Right atrium auricular region (tissue), 2 donors: ENCODE measurements around the gene TMEM259. TPM values are rescaled to one million over a fixed set of nuclear protein-coding genes. Genes with fewer than 3 reads are reported as not detected.

Experiments used
- DNase-seq: peaks from one replicate; pipeline ENCODE4 v3.0.0-alpha.2; 2019; ENCODE audit warnings: low spot score
- H3K27ac ChIP-seq, 2 donors: fragments of 200-600 bp; sonication (generic); 1 replicate in 1 of 2; 2 replicates in 1 of 2; pipeline ENCODE4 v1.5.1; 2016 to 2019
- H3K27me3 ChIP-seq, 2 donors: fragments of 200-600 bp; sonication (generic); one replicate each; pipeline versions ENCODE4 v1.5.1 to v1.6.0; 2017 to 2019
- H3K36me3 ChIP-seq: fragments of 200-600 bp; sonication (generic); one replicate; pipeline ENCODE4 v1.5.1; 2016
- H3K4me1 ChIP-seq, 2 donors: fragments of 200-600 bp; sonication (generic); one replicate each; pipeline versions ENCODE4 v1.5.1 to v1.6.0; 2017 to 2019
- H3K4me3 ChIP-seq, 2 donors: fragments of 200-600 bp; sonication (generic); 1 replicate in 1 of 2; 2 replicates in 1 of 2; pipeline ENCODE4 v1.5.1; 2017 to 2019; ENCODE audit warnings: mild to moderate bottlenecking in 1 of 2, moderate library complexity in 1 of 2
- H3K9me3 ChIP-seq, 2 donors: fragments of 200-600 bp; sonication (generic); one replicate each; pipeline ENCODE4 v1.5.1; 2019
- total RNA-seq, 2 donors: library from RNA; depleted of rRNA; stranded (reverse); fragments of >200 nt; gene quantifications; one replicate each; pipeline ENCODE4 v1.1.0, GENCODE V29; 2016
- TF ChIP-seq, protein P1 (sequence below), 2 donors: fragments of 200-600 bp; sonication (generic); IDR thresholded peaks; one replicate each; pipeline ENCODE4 v1.5.1; 2019; ENCODE audit warnings: antibody characterized with exemption in 2 of 2

TMEM259 gene
- total RNA-seq, 2 donors from 2014 or later = 129 to 170 TPM

- Histone ChIP-seq H3K27ac (no peak overlapping the region), H3K4me1 (peaks cover 0 to 30% of the 10 kb centered on the region in 2 donors), H3K36me3 (no peaks in the 10 kb centered on the region), H3K4me3 (no peak overlapping the region), H3K9me3 (peaks cover 0 to 20% of the 10 kb centered on the region in 2 donors), H3K27me3 (peaks cover 7 to 17% of the 10 kb centered on the region in 2 donors)
- DNase-seq = no peak
- TF ChIP-seq, protein P1, sequence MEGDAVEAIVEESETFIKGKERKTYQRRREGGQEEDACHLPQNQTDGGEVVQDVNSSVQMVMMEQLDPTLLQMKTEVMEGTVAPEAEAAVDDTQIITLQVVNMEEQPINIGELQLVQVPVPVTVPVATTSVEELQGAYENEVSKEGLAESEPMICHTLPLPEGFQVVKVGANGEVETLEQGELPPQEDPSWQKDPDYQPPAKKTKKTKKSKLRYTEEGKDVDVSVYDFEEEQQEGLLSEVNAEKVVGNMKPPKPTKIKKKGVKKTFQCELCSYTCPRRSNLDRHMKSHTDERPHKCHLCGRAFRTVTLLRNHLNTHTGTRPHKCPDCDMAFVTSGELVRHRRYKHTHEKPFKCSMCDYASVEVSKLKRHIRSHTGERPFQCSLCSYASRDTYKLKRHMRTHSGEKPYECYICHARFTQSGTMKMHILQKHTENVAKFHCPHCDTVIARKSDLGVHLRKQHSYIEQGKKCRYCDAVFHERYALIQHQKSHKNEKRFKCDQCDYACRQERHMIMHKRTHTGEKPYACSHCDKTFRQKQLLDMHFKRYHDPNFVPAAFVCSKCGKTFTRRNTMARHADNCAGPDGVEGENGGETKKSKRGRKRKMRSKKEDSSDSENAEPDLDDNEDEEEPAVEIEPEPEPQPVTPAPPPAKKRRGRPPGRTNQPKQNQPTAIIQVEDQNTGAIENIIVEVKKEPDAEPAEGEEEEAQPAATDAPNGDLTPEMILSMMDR (IDR thresholded peaks at IDR 0.05) = no peak
Measured at GRCh38 chr19:1063030-1063908, 42.3 kb upstream of the TMEM259 start.

DNA sequence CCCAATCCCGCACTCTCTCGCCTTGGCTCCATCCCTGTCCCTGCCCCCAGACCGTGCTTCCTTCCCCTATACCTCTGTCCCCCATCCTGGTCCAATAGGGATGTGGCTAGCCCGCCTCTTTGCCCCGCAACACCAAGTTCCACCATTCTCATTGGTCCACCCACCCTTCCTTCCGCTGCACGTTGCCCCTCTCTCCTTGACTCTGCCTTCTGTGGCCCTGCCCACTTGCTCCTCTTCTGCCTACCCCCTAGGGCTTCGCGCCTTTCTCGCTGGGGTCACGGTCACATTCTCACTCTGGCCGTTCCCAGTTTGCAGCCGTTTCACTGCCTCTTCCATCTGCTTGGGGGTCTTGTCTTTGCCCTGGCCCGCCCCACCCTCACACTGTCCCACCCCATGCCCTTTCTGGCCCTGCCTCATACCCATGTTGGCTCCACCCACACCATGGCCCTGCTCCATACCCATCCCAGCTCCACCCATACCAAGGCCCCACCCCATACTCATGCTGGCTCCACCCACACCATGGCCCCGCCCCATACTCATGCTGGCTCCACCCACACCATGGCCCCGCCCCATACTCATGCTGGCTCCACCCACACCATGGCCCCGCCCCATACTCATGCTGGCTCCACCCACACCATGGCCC is 41.6 kb upstream of the TMEM259 start:
- TF ChIP-seq, protein P1 (IDR thresholded peaks at IDR 0.05) = no peak
- no peak for DNase-seq
- H3K4me3 ChIP-seq = no peak overlapping the region
- peaks cover 7 to 27% of the 10 kb centered on the region in 2 donors for H3K9me3 ChIP-seq
- H3K27ac ChIP-seq = no peak overlapping the region
- H3K4me1 ChIP-seq = peaks cover 0 to 29% of the 10 kb centered on the region in 2 donors
- H3K36me3 ChIP-seq = no peaks in the 10 kb centered on the region
- peaks cover 5 to 17% of the 10 kb centered on the region in 2 donors for H3K27me3 ChIP-seq

DNA sequence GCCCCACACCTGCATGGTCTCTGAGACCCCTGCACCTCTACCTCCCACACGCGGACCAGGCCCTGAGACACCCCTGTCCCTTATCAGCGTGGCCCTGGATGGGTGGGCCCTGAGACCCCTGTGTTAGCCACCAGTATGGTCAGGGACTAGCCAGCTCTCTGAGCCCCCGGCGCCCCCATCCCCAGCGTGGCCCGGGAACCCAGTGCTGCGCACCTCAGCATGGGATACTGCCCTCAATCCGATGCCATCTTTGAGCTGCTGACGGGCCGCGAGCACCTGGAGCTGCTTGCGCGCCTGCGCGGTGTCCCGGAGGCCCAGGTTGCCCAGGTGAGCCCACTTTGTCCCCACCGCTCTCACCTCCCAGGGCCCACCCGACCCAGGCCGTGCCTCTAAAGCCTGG is 41.1 kb upstream of the TMEM259 start:
- no peak for DNase-seq
- no peak overlapping the region for H3K27ac ChIP-seq
- H3K4me3 ChIP-seq = no peak overlapping the region
- no peaks in the 10 kb centered on the region for H3K36me3 ChIP-seq
- H3K9me3 ChIP-seq = peaks cover 12 to 32% of the 10 kb centered on the region in 2 donors
- TF ChIP-seq, protein P1 (IDR thresholded peaks at IDR 0.05) = no peak
- peaks cover 0 to 12% of the 10 kb centered on the region in 2 donors for H3K27me3 ChIP-seq
- H3K4me1 ChIP-seq = peaks cover 0 to 23% of the 10 kb centered on the region in 2 donors

DNA sequence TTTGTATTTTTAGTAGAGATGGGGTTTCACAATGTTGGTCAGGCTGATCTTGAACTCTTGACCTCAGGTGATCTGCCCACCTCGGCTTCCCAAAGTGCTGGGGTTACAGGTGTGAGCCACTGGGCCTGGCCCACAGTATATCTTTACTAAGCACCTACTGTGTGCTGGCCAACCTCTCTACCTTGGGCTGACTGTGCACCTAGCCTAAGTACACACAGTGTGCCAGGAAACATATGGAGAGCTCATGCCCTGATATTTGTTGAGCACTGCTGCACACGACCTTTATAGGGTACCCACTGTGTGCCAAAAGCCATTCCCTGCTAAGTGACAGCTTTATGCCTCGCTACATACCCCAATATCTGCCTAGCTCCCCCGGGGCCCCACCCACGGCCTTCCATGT is 39.8 kb upstream of the TMEM259 start:
- Histone ChIP-seq H3K4me1 (peaks cover 0 to 12% of the 10 kb centered on the region in 2 donors), H3K27ac (no peak overlapping the region), H3K9me3 (peaks cover 20 to 44% of the 10 kb centered on the region in 2 donors), H3K36me3 (no peaks in the 10 kb centered on the region), H3K27me3 (peaks cover 0 to 1% of the 10 kb centered on the region in 2 donors), H3K4me3 (no peak overlapping the region)
- no peak for DNase-seq
- TF ChIP-seq, protein P1 (IDR thresholded peaks at IDR 0.05) = no peak

DNA sequence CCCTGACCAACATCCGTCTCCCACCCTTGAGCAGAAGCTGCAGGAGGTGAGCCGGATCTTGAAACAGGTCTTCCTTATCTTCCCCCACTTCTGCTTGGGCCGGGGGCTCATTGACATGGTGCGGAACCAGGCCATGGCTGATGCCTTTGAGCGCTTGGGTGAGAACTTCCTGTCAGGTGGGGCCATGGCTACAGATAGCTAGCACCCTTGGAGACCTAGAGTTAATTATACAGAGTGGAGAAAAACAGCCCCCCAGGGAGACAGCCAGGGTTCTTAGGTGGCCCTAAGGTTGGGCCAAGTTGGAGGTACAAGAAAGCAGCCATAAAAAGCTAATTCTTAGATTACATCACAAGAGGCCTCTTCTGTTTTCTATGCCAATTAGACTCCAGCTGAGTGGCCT is 37.2 kb upstream of the TMEM259 start:
- H3K4me3 ChIP-seq = no peak overlapping the region
- no peak overlapping the region for H3K27ac ChIP-seq
- H3K9me3 ChIP-seq = peaks cover 20 to 48% of the 10 kb centered on the region in 2 donors
- DNase-seq = no peak
- TF ChIP-seq, protein P1 (IDR thresholded peaks at IDR 0.05) = no peak
- no peaks in the 10 kb centered on the region for H3K27me3 ChIP-seq
- no peaks in the 10 kb centered on the region for H3K4me1 ChIP-seq
- no peaks in the 10 kb centered on the region for H3K36me3 ChIP-seq
